Activated T-cell treated with anti-CD3 and anti-CD28 coated beads, Interleukin-2, amount 50 U/mL, for 48 hours (primary cell): ENCODE results near the gene SSTR4.
"Not testable (repeated sequence)": the region's sequence is repeated elsewhere in the genome, so short reads cannot be mapped to it uniquely, and the experiment has no call there.

Experiments
- DNase-seq, 2 experiments: peaks; one replicate each; pipeline ENCODE4 v3.0.0-alpha.2; 2020

SSTR4 gene, protein sequence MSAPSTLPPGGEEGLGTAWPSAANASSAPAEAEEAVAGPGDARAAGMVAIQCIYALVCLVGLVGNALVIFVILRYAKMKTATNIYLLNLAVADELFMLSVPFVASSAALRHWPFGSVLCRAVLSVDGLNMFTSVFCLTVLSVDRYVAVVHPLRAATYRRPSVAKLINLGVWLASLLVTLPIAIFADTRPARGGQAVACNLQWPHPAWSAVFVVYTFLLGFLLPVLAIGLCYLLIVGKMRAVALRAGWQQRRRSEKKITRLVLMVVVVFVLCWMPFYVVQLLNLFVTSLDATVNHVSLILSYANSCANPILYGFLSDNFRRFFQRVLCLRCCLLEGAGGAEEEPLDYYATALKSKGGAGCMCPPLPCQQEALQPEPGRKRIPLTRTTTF

DNA sequence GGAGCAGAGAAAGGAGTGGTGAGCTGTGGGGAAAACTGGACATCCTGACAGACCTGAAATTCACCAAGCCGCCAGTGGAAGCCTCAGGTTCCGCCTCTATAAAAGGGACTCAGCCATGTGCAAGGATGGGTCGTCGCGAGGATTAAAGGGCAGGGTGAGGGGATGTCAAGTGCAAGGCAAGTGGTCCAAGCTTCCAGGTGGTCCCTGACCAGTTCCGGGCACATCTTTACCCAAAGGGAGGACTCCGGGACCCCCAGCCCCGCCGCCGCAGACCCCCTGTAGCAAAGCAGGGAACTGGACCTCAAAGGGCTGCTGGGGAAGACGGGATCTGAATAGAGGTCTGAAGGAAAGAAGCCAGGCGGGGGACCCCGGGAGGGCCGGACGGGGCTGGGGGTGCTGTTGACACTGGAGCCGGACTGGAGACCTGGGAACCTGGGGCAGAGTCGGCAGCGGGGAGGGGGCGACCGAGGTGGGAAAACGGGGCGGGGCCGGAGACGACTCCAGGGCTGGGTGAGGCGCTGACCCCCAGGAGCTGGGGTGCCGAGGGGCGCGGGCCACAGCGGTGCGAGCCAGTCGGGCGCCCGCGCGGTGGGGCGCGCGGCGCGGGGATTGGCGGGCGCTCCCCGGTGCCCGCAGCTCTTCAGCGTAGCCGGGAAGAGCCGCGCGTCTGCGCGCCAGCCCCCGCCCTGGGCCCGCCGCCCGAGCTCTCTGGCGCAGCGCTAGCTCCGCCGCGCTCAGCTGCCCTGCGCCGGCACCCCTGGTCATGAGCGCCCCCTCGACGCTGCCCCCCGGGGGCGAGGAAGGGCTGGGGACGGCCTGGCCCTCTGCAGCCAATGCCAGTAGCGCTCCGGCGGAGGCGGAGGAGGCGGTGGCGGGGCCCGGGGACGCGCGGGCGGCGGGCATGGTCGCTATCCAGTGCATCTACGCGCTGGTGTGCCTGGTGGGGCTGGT, at the start of gene SSTR4:
SSTR4 (plus strand) TSS at position 592 of the 951 bp plus-strand sequence; CDS start at position 764, 172 bp downstream.
- no peak for DNase-seq

DNA sequence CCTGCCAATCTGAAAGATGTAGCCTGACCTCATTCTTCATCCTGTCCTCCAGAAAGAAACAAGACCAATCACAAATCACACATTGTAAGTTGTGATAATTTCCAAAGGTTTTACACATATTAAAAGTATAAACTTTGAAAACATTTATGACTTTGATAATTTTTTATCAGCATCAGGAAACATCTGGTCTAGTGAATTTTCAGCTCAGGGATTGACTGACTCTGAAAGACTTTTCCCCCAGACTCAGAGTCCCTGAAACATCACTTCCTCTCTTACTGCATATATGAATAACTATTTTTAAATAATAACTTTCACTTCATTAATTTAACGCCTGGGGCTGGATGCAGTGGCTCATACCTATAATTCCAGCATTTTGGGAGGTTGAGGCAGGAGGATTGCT, 48.5 kb upstream of the SSTR4 start:
- DNase-seq = no peak

DNA sequence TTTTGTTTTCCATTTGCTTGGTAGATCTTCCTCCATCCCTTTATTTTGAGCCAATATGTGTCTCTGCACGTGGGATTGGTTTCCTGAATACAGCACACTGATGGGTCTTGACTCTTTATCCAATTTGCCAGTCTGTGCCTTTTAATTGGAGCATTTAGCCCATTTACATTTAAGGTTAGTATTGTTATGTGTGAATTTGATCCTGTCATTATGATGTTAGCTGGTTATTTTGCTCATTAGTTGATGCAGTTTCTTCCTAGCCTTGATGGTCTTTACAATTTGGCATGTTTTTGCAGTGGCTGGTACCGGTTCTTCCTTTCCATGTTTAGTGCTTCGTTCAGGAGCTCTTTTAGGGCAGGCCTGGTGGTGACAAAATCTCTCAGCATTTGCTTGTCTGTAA, 43.7 kb upstream of the SSTR4 start:
- DNase-seq = not testable (repeated sequence)

DNA sequence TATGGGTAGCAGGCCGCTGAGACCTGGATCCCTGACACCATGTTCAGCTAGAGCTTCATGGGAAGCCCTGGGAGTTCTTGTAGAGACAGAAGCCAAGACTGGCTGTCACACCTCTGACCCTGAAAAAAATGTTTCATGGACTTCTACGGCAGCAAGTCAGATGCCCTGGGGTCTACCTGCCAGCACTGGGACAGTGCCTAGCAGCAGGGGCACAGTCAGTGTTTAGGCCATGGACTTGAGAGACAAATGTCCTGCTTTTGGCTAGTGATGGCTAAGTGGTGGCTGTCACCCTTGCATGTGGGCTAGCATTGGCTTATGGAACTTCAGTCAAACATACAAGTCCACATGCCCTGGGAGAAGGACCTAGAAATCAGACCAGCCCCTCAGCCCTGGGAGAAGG, 41.3 kb upstream of the SSTR4 start:
- no peak for DNase-seq

DNA sequence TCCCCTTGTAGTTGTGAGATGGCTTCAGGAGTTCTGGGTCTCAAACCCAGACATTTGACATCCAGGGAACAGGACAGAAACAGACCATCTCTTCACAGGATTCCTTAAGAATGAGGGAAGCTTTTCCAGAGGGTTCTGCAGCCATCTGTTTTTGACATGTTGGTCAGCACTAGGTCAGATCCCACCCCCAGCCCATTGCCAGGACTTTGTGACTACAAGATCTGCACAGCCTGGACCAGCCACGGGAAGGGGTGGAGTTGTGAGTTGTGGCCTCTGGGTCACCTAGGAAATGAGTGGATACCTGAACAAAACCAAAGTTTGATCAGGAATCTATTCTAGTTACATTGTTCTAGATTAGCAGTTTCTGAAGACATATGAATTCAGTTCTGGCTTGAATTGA, 39.2 kb upstream of the SSTR4 start:
- DNase-seq = no peak

DNA sequence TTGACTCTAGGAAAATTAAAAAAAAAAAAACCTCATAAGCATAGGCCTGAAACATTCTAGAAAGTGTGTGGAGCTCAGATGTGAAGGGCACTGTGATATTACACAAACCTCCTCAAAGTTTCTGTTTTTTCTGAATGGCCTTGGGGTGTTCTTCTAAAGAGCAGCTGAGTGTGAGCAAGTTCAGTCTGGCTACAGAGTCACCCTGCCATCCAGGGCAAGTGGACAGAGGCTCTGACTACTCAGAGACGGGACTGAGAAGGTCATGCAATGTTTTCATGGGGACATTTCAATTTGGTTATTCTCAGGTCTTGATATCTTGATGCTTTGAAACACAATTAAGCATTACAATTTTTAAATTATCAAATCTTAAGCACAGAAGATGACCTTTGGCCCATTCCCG, 36.6 kb upstream of the SSTR4 start:
- DNase-seq = no peak

DNA sequence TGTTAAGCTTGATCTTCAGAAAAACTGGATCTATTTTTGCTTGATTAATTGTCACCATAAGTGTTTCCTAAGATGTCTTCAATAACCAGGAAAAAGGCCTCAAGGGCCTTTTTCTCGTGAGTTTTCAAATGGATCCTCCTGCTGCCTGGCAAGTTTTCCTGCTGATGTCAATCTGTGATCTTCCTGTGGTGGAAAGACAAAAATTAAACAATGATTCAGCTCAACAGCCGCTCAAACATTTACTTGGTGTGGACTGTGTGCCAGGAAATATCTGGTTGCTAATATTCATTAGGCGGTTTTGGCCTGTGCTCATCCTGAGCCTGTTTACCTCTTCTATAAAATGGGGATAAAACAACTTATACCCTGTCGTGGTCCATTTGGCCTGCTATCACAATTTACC, 35.4 kb upstream of the SSTR4 start:
- no peak for DNase-seq

DNA sequence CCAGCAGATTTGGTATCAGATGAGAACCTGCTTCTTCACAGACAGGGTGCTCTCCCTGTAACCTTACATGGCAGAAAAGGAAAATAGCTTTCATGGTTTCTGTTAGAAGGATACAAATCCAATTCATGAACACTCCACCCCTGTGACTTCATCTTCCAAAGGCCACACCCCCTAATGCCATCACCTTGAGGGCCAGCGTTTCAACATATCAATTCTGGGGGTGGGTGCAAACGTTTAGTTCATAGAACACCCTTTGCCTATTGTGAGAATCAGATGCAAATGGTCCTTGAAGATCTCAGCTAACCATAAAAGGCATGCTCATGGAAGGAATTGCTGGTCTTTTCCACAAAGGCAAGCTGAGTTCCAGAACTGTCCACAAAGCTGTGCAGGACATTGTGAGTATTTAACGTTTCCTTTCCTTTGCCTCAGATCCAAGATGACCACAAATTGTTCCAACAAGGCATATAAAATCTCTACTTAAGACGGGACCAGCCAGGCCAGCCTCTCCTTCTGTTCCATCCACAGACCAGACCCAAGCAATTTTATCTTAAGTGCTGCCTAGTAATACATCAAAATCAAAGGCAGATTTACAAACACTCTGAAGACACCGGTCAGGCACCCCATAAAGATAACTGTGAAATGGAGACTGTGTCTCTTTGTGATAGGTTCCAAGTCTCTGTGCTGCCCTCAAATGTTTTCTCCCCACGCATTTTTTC, 34.7 kb upstream of the SSTR4 start:
- DNase-seq = no peak

DNA sequence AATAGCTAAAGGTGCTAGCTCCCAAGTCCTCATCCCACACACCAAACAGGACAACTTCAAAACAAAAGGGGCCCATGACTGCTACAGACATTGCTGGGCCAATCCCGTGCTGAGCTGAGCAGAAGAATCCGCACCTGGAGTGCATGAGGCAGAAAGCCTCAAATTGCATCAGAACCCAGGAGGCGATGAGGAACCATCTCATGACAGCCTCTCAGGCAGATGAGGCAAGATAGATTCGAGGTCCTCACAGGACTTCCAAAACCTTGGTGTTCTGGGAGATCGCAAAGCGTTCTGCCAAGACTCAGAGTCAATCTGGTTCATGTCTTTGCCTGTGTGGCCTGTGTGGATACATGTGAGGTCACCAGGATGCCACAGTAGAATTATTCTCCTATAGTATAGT, 32.8 kb upstream of the SSTR4 start:
- no peak for DNase-seq

DNA sequence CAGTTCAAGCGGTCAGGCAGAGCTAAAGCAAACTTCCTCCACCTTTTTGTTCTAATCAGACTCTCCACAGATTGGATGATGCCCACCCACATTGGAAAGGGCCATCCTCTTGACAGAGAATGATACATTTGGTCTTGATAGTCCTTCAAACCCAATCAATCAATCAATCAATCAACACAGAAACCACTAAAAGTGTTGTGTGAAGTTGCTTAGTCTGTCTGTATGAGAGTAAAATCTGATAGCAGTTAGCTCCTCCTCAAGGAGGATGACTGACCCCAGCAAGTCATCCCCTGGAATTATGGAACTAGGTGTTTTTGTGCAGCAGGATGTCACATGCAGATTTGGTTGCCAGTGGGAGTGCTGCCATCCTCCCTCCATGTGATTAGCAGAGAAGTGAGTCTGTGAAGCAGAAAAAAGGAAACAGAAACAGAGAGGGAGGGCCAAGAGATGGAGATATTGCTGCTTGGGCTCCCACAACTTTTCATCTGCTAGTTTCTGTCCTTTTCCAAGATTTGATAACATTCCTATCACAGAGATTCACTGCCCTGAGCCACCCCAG, 32.0 kb upstream of the SSTR4 start:
- DNase-seq = no peak

DNA sequence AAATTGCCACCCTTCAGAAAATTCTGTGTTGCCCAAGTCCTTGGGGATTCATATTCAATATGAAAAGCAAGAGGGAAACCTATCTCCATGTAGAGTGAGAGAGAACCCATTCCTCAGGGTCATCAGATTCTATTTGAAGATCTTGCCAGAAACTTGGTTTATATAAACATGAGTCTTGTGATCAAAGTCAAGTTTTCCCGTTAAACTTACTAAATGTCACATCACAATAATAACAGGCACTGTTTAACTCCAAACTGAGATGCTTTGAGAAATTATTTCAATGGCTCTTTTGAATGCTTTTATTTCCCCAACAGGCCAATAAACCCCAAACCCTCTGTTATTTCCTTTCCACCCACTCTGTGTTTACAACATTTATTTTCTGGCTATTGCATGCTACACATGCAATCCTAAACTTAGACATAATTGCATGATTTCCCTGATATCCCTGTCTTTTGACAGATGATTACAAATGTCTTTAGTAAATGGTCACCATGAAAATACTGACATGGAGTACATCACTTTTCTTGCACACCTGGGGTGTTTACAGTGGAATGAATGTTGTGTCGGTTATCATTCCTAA, 31.1 kb upstream of the SSTR4 start:
- no peak for DNase-seq

DNA sequence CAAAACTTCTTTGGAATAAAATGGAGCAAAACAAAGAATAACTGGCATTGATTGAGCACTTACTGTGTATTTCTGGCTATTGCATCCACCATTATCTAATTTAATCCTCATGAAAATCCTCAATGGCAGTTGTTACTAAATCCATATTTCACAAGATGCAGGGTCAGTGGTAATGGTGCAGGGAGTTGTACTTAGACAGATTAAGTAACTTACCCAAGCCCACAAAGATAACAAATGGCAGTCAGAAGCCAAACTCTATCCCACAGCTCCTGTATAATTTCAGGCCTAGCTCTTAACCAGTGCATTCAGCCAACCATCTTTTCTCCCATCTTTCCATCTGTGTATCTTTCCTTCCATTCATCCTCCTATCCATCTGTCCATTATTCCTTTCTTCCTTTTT, 29.3 kb upstream of the SSTR4 start:
- DNase-seq = no peak

DNA sequence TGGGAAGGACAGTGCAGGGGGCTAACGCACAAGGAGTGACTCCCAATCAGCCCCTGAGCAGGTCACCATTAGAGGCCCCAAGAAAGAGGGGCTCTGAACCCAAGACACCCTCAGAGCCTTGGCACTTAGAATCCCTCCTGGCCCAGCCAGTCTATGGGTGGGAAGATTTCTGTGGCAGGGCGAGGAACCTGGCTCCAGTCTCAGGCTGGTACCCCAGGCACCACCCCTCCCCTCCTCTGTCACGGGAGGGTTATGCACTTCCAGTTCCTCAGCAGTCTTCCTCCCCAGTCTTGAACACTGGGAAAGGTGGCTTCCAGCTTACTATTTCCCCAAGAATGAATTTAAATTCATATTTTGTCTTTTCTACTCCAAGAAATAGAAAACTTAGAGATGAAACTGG, 27.6 kb upstream of the SSTR4 start:
- no peak for DNase-seq

DNA sequence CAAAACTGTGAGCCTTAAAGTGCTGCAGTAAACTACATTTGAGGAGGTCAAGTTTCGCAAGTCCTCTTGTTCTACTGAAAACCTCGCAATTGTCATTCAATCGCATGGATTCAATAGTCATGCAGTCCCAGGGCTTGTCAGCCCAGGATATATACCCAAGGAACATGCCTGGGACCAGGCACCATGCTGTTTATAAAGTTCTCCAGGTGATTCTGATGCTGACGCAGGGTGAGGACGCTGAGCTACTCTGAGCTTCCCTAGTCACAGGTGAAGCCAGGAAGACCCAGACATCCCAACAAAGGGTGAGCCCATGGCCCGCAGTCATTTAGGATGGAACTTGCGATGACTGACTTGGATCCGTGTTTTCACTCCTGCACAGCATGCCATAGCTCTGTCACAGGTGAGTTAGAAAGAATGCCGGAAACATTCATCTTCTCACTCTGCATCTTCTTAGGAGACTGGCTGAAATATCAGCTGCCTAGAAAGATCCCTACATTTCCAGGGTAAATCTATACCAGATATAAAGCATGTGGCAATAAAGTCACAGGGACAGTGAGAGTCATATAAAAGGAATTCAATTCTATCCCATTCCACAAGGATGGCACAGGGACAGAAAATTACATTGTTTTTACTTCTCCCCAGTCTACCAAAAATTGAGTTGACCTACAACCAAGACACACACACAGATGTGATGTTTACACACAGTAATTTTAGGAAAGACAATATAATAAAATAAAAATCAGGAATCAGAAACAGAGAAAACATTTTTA, 27.0 kb upstream of the SSTR4 start:
- no peak for DNase-seq

DNA sequence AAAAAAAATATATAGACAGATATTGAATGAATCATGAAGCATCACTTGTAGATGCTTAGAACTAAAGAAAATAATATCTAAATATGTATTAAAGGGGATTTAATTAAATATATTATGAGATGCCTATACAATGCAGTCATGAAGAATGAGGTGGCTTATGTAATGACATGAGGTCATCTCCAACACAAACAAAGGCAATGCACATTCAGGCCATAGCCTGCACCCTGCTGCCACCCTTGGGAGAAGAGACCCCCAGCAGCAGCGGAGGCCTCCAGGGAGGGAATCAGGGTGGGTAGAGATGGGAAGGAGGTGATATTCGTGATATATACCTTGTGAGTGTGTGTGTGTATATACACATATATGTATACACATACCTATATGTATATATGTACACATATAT, 26.4 kb upstream of the SSTR4 start:
- no peak for DNase-seq

DNA sequence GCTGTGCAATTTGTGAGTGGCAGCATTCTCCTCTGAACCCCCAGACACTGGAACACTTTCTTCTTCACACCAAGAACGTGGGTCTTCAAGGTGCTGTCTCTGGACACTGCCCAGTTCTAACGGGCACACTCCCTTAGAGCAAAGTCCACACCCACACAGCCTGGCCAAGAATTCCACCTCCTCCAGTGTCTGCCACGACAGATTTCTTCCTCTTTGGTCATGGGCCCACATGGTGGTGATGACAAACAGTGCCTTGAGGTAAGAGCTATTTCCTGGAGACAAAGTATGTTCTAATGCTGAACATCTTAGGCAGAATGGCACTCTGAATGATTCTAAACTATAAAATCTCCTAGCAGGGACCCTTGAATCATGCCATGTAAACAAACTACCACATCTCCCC, 25.5 kb upstream of the SSTR4 start:
- DNase-seq = no peak

DNA sequence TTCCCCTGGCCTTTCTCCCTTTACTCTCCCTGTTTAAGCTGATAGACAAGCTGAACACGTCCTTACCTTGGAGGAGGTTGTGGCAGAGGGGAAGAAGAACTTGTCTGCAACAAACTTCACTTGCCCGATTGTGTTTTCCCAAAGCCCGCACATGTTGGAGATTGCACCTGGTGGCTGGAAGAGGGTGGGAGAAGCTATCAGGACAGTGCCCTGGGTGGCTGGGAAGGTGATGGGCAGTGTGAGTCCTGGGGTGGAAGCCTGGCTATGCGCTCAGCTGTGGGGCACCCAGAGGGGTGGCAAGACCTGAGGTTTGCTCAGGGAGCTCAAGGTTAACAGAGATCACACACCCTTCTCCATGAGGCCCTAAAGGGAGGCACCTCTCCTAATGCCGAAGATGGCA, 25.0 kb upstream of the SSTR4 start:
- no peak for DNase-seq

DNA sequence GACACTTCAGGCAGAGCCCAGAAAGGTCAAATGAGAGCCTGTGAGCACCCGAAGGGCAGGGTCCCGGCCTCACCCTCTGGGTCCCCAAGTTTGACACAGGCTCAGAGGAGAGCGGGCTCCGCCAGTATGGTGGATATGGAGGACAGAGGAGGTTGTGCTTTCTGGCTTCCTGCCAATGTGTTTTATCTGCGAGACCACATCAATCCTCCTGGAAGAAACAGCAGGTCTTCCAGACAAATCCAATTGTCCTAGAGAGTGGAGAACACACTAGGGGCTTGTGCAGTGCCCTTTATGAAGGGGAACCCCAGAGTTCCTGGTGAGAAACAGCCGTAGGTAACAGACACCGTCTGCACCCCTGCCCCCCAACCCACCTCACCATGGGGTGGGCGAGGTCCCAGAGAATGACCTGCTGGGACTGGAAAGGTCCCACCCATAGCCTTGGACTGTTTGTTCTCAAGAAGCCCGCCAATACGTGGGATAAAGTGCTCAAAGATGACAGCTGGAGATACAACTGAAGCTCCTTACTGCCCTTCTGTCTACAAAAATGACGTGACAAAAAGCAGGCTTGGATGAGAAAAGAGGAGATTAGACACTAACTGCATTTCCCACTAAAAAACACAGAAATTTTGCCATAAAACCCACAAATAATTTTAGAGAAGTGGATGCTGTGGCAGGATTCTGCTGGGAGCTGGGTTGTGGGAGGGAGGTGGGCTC, 23.9 kb upstream of the SSTR4 start:
- DNase-seq = no peak

DNA sequence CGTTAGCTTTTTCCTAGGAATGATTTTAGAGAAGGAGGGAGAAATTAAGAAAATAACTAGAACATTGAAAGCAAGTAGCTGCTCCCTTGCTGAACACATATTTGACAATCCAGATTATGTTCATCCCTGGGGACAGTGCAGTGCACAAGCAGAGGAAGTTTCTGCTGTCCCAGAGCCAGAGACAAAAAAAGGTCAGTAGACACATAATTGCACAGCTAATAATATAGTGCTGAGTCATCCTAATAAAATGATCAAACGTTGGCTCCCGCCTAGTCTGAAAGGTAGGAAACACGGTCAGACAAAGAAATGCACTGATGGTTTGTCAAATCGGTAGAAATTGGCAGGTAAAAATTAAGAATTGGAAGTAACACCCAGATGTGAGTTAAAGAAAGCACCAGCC, 21.7 kb upstream of the SSTR4 start:
- no peak for DNase-seq

DNA sequence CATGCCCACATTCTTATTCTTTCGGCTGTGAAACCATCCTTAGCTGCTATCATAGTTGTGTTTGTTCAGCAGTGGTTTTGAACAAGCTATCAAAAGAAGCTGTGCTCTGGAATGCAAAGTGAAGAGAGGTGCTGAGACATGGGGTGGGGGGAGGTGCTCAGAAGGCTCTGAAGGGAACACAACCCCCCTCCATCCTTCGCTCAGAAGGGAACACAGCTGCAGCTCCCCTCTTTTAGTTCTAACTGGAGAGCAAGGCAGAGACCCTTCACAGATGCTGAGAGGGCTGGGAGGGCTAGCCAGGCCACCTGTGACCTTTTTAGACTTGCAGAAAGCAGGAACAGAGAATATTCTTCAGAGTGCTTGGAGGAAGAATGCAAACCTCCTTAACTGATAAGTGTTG, 17.6 kb upstream of the SSTR4 start:
- no peak for DNase-seq

DNA sequence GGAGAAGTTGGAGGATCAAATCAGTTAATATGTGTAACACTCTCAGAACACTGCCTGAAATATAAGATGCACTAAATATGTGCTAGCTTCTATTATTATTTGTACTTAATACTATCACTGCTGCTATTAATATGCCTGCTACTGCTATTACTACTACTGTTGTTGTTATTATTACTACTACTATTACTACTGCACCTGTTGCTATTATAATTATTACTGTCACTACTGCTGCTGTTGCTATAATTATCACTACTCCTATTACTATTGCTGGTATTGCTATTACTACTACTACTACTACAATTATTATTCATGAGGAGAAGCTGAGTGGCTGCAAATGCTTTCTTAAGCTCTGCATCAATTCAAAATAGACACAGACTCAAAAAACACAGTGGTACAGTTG, 16.7 kb upstream of the SSTR4 start:
- no peak for DNase-seq
